ENCODE measurements around the gene IL17RC.

Gene IL17RC

GRCh38 chr3:9946112-9947024 lies 29.5 kb downstream of the IL17RC start:
- DNase-seq (ENCODE audit: low spot score) = peak; percentile 93

- peak; percentile 85 for DNase-seq (ENCODE audit: low spot score)
Measured at GRCh38 chr3:9947025-9947995, 30.4 kb downstream of the IL17RC start.

- no peak for DNase-seq (ENCODE audit: low spot score)
Measured at GRCh38 chr3:9948586-9948985, 31.7 kb downstream of the IL17RC start.

- no peak for DNase-seq (ENCODE audit: low spot score)
Measured at GRCh38 chr3:9949115-9949514, 32.2 kb downstream of the IL17RC start.

GRCh38 chr3:9949626-9950025 lies 32.7 kb downstream of the IL17RC start:
- no peak for DNase-seq (ENCODE audit: low spot score)

- DNase-seq (ENCODE audit: low spot score) = no peak
Measured at GRCh38 chr3:9951126-9951525, 34.2 kb downstream of the IL17RC start.

- no peak for DNase-seq (ENCODE audit: low spot score)
Measured at GRCh38 chr3:9951598-9951961, 34.7 kb downstream of the IL17RC start.

GRCh38 chr3:9951962-9952805 lies 35.3 kb downstream of the IL17RC start, which contains the start of gene PRRT3:
PRRT3 (minus strand) TSS chr3:9952408; CDS start chr3:9950115, 2,293 bp downstream.
- DNase-seq (ENCODE audit: low spot score) = peak; percentile 77

- DNase-seq (ENCODE audit: low spot score) = peak; percentile 70
Measured at GRCh38 chr3:9955067-9955502, 38.2 kb downstream of the IL17RC start.

GRCh38 chr3:9955611-9956352 lies 38.9 kb downstream of the IL17RC start:
- no peak for DNase-seq (ENCODE audit: low spot score)

GRCh38 chr3:9957214-9957613 lies 40.3 kb downstream of the IL17RC start:
- DNase-seq (ENCODE audit: low spot score) = no peak

GRCh38 chr3:9965200-9965875 lies 48.4 kb downstream of the IL17RC start:
- DNase-seq (ENCODE audit: low spot score) = no peak

- DNase-seq (ENCODE audit: low spot score) = no peak
Measured at GRCh38 chr3:9966841-9967240, 49.9 kb downstream of the IL17RC start.

GRCh38 chr3:9969632-9970019 lies 52.7 kb downstream of the IL17RC start:
- no peak for DNase-seq (ENCODE audit: low spot score)

GRCh38 chr3:9970020-9970652 lies 53.2 kb downstream of the IL17RC start:
- no peak for DNase-seq (ENCODE audit: low spot score)

GRCh38 chr3:9976721-9977709 lies 60.1 kb downstream of the IL17RC start:
- peak; percentile 37 for DNase-seq (ENCODE audit: low spot score)

- no peak for DNase-seq (ENCODE audit: low spot score)
Measured at GRCh38 chr3:9978710-9979305, 61.9 kb downstream of the IL17RC start.

- DNase-seq (ENCODE audit: low spot score) = no peak
Measured at GRCh38 chr3:9980251-9980650, 63.4 kb downstream of the IL17RC start.

Measured in iPS-NIHi11 (cell line).